HG02678 (cell line): ENCODE results near the gene DLGAP1.

Source experiments
- ATAC-seq: cut with Tn5 transposase; IDR thresholded peaks from one replicate; pipeline ENCODE4 v1.9.1; 2021; ENCODE audit warnings: mild to moderate bottlenecking, moderate library complexity; ENCODE audit not compliant: unreplicated experiment

Gene DLGAP1

DNA sequence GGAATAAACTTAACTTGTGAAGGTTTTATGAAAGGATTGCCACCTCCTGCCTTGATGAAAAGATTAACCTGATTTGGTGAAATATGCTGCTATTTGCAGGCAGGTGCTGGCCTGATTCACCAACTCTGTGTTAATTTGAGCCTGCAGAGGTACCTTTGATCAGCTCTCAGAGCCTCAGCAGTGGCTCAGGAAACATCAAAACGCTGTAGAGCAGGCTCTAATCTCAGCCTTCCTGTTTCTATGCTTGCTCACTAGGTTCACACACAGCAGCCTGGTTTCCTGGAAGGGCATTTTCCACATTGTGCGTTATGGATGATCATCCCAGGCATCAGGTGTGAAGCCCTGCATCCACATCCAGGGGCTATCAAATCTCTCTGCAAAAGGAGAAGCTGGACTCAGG, 988.2 kb downstream of the DLGAP1 start:
- ATAC-seq: no peak

DNA sequence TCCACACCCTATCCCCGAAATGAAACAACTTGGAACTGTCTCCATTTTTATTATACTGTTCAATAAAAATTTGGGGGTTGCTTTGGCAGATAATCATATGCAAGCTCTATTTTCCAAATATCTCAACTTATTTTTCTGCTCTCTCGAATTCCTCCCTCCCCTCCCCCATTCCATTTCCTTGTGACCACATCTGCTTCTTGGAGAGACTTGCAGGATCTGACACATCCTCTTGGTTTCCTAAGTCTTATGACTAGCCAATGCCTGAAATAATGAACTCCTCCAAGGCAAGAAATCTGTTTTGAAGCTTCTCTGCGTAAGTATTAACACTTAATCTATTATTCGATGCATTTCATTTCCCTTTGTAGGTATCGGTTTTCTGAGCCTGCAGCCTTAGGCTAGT, 989.1 kb downstream of the DLGAP1 start:
- no peak for ATAC-seq

DNA sequence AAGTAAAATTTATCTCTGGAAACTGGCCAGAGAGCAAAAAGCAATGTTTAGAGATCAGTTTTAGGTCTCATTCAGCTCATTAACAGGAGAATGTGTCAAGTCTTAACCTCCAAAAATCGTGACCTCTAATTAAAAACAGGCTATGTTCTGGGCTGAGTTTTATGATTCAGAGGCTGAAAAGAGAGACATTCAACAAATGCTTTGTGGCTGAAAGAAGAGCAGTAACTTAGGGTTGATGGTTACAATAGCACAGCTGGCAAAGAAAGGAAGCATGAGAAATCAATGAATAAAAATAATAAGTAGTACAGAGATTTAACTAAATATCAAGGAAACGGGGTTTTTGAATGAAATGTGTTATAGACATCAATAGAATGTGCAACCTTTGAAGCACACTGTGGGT, 992.1 kb downstream of the DLGAP1 start:
- no peak for ATAC-seq

DNA sequence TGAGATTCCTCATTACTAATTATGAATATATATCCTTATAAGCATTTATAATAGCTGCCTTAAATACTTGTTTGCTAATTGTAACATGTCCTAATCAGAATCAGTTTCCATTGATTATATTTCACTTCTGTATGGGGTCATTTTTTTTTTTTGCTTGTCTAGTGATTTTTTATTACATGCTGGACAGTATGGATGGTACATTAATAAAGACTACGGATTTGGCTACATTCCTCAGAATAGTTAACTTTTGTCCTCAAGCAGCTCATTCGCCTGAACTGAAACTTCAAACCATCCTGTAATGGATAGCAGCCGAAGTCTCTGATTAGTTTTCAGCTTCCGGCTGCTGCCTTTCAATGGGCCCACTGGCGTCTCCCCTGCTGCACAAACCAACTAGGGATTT, 993.4 kb downstream of the DLGAP1 start:
- ATAC-seq: no peak

DNA sequence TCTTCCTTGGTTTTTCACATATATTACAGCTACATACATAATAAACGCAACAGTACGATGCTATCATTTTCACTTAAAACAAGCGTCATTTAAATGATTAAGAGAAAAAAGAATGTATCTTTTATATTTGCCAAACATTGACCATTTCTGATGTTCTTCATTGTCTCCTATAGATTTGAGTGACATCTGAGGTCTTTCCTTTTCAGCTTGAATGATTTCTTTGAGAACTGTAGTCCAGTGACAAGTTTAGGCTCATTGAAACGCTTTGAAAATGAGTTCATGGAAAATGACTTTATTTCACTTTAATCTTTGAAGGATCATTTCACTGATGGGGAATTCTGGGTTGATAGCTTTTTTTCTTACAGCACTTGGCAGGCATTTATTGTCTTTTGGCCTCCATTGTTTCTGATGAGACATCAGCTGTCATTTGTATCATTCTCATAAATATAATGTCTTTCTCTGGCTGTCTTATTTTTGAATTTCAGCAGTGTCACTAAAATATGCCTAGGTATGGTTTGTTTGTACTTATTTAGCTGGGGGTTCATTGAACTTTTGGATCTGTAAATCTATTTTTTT, 994.2 kb downstream of the DLGAP1 start:
- ATAC-seq: no peak

DNA sequence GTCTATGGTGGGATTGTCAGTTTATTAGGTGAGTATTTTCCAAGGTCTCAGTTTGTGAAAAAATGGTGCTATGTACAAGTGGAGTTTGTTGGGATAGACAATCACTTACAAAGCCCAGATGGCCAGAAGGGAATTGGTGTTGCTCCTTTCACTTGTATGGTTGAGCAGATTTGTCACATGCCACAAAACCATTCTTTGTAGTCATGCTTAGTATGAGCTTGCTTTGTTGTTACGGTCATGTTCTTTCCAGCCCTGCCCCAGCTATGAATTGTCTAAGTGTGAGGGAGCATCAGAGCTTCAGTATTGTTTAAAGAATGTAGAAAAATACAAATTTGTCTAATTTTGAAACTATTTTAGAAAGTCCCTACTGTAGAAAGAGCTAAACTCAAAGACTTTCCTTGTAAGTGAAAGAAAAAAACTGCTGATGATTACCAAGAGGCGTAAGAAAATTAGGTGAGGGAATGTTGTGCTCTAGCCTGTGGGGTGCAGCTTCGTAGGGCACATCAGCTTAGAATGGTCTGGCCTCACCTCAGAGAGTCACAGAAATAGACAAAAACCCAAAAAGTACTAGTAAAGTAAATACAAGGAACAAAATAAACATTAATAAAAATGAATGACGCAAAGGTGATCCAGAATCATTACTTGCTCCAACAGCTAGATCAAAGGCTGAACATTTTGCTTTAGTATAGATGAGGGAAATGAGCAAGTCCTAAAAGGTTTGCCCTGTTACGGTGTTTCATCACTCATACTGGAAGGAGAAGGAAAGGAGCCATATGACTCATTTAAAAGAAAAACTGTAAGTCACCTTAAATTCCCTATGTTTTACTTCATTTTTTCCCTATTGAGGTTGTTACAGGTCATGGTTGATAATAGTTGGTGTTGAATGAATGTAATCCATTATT, 995.9 kb downstream of the DLGAP1 start:
- no peak for ATAC-seq

DNA sequence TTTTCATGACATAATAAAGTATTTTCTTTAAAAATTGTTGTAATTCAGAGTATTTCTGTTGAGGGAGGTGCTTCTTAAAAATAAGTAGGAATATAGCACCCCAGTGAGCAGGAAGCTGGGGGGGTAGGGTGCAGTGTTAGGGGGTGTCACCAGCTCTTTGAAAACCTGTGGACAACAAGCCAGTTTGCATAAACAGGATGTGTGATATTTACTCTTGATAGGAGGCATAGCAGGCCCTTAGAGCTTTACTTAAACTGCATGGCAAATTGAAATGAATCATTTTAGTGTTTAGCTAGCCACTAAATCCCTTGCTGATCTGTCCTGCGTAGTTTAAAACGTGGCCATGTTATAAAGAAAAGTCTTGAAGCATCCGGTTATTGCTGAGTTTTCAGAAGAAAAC, 996.7 kb downstream of the DLGAP1 start:
- no peak for ATAC-seq

DNA sequence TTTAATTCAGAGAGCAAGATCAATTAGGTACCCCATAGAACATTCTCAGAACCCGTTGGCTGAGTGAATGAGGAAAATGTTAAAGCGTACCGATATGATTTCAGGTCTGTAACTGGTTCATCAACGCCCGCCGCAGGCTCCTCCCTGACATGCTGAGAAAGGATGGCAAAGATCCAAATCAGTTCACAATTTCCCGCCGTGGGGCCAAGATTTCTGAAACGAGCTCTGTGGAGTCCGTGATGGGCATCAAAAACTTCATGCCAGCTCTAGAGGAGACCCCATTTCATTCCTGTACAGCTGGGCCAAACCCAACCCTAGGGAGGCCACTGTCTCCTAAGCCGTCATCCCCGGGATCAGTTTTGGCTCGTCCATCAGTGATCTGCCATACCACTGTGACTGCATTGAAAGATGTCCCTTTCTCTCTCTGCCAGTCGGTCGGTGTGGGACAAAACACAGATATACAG, 997.8 kb downstream of the DLGAP1 start:
- ATAC-seq: no peak

DNA sequence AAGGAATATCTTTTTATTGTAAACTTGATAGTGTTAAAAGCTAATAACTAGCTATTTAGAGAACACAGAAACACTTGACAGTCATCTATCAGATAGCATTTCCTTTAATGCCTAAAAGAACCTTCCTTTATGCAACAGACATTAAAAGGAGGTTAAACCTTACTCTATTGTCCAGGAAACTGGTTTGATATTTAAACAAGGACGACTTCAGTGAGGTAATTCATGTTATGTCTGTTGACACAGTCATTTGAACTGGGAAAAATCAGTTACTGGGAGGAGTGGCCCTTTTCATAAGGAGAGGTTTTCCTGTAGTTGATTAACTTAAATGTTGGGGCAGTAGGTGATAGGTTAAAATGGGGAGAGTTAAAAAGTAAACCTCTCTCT, 998.4 kb downstream of the DLGAP1 start:
- ATAC-seq: no peak

DNA sequence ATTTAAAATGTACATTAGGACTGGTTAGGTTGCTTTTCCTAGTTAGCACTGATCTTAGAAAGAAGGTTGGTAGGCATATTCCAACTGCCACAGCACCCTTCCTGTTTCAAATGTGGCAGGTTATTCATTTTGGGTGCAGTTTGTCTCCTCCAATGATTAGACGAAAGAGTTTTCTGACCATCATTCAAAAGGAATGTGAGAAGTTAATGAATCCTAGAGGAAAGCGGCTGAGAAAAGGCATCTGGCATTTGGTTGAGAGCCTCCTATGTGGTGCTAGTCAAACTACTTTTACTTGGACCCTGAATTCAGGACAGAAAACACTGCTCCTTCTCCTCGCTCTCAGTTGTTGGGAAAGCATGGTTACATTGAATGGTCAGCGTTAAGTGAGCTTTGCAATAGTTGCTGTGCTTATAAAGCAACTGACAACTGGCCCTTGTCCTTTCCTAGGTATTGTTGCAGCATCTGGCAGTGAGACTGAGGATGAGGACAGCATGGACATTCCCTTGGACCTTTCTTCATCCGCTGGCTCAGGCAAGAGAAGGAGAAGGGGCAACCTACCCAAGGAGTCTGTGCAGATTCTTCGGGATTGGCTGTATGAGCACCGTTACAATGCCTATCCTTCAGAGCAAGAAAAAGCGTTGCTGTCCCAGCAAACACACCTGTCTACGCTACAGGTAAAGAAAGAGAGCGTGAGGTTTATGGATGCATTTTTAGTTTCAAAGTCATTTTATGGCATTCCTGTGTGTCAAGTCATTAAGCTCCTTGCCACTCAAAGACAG, 999.0 kb downstream of the DLGAP1 start:
- no peak for ATAC-seq

DNA sequence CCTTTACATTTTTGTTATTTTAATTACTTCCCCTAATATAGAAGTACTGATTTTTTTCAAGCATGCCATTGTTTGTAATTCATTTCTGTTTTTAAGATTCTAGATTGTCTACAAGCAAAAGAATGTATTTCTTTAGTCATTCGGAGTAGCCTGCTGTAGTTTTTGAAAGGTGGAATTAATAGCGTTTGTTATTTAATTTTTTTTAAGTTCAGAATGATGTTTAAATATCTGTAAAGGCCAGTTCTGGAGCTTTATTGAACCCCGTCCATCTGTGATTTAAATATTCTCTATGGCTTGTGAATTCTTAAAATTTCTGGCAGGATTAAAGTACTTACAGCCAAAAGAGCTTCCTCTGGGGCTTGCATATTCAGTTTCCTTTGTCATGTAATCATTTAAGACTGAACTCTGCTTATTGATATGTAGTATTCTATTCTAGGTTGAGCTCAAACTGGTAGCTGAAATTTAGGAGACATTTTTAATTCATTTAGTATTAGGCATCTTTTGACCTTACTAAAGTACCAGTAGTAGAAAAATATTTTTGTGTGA, 999.9 kb downstream of the DLGAP1 start:
- ATAC-seq: no peak

DNA sequence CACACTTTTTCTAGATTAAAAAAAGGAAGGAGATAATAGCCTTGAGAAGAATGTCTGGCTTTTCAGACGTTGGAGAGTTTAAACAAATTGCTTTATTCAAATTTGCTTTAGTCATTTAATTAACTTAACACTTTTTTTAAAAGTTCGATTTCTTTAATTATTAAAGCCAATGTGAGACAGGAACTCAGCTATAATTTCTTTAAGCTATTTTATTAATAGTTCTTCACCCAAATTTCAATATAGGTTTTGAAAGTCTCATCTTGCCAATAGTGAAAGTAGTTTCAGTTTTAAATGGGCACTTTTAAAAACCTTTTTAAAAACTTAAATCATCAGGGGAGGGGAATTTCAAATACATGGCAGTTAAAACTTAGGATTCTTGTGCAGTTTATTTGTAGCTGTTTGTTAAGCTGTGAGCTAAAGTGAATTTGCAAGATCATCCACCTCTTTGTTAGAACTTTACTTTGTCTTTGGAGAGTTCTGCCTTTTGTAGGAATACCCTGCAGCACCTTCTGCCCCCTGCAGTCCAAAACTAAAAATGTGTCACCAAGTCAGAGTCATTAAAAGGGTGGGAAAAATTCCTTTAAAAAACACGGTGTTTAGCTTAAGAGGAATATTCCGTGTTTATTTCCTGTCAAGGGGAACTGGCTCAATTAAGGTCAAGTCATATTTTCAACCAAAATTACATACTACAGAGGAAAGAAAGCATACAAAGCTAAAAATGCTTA, 1000.6 kb downstream of the DLGAP1 start:
- ATAC-seq: no peak

DNA sequence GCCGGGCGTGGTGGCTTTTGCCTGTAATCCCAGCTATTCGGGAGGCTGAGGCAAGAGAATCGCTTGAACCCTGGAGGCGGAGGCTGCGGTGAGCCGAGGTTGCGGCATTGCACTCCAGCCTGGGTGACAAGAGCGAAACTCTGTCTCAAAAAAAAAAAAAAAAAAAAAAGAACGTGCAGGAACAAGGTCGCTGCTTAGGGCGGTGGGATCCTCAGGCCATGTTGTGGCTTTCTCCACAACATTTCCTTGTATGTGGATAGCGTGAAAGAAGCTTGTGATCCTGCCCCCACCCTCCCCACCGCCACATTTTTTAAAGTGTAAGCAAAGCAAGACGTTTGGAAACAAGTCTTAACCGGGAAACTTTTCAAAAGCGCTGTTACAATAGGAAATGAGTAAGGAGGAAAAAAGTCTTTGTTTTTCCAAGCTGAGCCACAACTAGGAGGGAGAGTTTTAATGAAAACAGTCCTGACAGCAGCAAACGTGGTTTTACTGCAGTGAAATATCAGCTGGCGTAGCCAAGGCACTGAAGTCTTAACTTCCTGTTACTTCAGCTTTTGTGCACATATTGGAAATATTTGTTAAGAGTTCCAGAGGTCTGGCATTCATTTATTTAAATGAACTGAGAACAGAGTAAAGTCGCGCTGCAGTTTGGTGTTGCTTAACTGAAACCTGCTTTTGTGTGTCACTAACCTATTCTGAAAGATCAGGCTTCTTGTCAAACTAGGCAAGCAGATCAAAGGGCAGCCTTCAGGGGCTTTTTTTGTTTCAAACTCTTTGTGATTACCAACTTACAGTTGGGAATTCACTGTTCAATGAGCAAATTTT, 1001.4 kb downstream of the DLGAP1 start:
- no peak for ATAC-seq

DNA sequence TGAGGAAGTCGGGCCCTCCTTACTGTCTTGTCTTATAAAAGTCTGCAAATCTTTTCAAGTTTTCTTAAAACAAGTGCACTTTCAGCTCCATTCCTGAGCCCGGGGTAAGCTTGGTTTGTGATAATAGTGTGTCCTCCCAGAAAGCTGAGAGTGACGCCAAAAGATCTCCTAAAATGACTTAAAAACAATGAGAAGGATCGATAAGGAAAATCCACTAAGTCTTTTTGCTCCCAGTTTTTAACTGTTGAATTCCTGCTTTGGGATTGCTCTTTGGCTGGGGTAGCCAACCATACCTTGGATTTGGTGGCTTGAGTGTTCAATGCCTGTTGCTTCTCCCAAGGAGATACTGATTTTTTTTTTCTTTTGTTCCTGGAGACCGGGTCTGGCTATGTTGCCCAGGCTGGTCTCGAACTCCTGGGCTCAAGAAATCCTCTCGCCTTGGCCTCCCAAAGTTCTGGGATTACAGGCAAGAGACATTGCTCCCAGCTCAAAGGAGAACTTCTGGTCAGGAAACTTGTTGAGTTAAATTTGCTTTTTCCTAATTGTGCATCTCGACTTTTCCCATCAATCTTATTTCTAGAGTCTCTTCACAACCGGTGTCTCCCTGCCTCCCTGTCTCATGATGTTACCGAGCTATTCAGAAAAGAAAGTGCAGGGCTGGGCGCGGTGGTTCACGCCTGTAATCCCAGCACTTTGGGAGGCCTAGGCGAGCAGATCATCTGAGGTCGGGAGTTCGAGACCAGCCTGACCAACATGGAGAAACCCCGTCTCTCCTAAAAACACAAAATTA, 1002.2 kb downstream of the DLGAP1 start:
- no peak for ATAC-seq

DNA sequence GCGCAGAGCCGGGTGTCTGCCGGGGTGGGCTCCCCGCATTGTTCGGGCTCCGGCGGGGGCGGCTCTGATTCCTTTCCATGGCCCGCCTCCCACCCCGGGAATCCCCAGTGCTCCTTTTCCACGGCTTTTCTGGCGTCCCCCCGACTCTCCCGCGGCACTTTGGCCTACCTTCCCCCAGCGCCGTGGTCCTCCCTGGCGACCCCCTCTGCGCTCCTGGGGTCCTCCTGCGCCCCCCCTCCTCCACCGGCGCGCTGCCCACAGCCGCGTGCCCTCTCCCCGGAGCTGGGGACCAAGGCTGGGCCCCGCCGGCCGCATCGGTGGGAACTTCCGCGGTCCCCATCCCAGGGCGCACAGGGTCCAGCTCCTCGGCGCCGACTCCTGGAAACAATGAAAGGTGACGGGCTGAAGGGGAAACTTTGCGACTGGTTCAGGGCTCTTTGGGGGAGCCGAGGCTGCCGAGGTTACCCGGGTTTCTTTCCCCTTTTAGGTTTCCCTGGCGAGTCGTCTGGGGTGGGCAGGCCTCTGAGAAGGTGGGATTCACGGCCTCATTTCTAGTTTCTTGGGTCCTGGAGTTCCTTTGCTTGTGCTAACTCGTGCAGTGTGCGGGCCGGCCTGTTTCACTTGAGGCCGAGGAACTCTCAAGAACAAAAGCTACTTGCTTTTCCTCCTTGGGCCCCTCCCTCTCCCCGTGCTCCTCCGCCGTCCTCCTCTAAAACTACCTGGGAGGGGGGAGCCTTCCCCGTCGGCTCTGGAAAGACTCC, 1002.9 kb downstream of the DLGAP1 start:
- ATAC-seq: no peak

DNA sequence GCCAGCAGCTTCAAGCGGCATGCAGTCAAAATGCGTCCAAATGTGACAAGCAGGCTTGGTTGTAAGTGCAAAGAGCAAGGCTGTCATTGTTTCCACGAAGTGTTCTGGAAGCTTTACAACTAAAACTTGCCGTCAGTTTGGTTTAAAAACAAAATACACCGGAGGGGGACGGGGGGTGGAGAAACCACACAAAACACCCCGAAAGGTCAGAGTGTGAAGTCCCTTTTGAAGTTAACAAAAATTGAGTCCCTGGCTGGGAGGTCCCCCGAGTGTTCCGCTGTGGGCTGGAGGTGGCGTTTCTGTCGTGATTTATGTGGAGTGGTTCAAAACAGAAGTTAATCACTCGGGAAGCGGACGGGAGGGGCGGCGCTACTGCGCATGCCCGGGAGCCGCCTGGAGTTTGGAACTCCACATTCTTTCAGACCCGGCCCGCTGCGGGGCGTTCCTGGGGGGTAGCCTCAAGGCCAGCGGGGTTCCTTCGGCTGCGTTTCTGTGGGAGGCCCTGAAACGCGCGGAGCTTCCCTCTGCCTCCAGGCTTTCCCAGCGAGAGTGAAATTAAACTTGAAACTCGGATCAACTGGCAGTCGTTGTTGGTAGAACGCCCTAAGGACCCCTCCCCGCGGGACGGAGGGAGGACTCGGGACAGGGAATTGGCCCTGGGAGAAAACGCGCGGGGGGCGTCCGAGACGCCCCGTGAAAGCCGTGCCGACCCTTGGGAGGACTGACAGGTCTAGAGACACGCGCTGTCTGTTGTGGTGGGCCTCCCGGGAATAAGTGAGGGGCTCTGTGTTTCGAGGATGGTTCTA, 1003.7 kb downstream of the DLGAP1 start:
- ATAC-seq: no peak

DNA sequence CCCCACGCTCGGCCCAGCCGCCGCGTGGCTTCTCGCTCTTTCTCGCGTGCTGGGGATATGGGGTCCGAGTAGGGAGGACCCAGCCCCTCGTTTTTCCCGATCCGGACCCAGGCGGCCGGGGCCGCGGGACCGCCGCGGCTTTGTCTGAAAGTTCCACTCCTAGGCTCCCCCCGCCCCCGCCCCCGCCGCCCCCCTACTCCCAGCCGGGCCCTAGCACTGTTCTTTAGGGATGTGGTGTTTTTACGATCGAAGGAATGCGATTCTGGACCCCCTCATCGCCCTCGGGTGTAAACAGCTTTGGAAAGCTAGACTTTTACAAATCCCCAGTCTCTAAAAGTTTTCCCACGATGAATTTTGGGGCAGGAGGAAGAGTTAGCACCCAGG, 1004.3 kb downstream of the DLGAP1 start:
- ATAC-seq: no peak
